Epithelial cell of esophagus (primary cell): Measurements from ENCODE around the gene KATNB1.

ENCODE experiments used
- DNase-seq: peaks from one replicate; pipeline ENCODE4 v3.0.0; 2010; ENCODE audit warnings: low read depth
- H3K4me3 ChIP-seq: 2 replicates; pipeline ENCODE4 v1.5.1; 2011; ENCODE audit warnings: mild to moderate bottlenecking, low read length, control low read depth
- TF ChIP-seq, protein P1 (sequence below): IDR thresholded peaks from 2 replicates; pipeline ENCODE4 v1.5.1; 2011; ENCODE audit warnings: low read depth, mild to moderate bottlenecking, low read length, control low read depth, inconsistent platforms; ENCODE audit not compliant: insufficient read depth; ENCODE audit errors: missing control alignments

Gene KATNB1, protein sequence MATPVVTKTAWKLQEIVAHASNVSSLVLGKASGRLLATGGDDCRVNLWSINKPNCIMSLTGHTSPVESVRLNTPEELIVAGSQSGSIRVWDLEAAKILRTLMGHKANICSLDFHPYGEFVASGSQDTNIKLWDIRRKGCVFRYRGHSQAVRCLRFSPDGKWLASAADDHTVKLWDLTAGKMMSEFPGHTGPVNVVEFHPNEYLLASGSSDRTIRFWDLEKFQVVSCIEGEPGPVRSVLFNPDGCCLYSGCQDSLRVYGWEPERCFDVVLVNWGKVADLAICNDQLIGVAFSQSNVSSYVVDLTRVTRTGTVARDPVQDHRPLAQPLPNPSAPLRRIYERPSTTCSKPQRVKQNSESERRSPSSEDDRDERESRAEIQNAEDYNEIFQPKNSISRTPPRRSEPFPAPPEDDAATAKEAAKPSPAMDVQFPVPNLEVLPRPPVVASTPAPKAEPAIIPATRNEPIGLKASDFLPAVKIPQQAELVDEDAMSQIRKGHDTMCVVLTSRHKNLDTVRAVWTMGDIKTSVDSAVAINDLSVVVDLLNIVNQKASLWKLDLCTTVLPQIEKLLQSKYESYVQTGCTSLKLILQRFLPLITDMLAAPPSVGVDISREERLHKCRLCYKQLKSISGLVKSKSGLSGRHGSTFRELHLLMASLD

DNA sequence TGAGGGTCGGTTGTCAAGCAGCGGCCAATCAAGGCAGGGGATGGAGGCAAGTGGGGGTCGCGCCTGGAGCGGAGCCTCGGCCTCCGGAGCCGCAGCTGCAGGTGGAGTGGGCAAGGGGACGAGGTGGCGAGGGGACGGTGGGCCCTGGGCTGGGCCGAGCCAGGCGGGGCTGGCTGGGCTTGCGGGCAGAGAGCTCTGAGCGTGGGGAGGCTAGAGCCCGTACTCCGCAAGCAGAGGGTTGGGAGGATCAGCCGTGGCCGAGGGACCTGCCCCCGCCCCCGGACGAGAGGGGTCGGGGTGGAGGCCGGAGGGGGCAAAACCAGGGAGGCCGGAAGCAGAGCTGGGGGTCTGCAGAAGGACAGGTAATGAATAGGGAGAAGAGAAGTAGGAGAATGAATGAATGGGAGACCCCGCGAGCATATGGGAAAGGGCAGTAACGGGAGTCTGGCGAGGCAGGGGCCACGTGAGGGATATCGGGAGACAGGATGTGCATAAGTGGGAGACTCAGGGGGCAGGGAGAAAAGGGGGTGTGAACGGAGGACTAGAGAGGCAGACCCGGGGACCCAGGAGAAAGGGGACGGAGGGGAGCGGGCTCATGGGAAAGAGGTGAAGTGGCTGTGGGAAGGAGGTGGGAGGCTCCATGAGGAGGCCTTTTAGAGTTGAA is at the start of gene KATNB1:
Gene KATNB1, plus strand, starts transcription at position 16 of the 664 bp plus-strand sequence. CDS start 1,474 bp downstream, outside the sequence.
- H3K4me3 ChIP-seq, result peak within 1 kb of the TSS; percentile 93
- no peak for DNase-seq
- TF ChIP-seq, protein P1, sequence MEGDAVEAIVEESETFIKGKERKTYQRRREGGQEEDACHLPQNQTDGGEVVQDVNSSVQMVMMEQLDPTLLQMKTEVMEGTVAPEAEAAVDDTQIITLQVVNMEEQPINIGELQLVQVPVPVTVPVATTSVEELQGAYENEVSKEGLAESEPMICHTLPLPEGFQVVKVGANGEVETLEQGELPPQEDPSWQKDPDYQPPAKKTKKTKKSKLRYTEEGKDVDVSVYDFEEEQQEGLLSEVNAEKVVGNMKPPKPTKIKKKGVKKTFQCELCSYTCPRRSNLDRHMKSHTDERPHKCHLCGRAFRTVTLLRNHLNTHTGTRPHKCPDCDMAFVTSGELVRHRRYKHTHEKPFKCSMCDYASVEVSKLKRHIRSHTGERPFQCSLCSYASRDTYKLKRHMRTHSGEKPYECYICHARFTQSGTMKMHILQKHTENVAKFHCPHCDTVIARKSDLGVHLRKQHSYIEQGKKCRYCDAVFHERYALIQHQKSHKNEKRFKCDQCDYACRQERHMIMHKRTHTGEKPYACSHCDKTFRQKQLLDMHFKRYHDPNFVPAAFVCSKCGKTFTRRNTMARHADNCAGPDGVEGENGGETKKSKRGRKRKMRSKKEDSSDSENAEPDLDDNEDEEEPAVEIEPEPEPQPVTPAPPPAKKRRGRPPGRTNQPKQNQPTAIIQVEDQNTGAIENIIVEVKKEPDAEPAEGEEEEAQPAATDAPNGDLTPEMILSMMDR, result no peak

- H3K4me3 ChIP-seq, result no peak overlapping the region
- TF ChIP-seq, protein P1, result no peak
- DNase-seq, result no peak
Measured at GRCh38 chr16:57686577-57686976, 49.0 kb upstream of the KATNB1 start.

DNA sequence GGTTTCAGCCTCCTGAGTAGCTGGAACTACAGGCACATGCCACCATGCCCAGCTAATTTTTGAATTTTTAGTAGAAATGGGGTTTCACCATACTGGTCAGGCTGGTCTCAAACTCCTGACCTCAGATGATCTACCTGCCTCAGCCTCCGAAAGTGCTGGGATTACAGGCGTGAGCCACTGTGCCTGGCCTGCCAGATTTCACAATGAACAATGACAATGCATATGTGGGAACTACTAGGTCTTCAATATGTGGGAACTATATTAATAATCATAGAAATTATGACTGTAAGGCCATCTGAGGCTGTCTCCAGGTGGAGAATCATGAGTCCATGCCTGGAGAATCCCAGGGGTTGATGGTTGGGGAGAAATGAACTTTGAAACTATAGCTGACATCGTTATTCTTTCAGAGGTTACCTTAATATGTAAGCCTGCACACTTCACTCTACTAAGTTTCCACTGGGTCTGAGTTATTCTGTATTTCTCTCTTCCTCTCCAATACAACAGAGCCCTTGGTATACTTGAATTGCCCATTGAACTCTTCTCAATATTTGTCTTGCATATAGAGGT is 48.1 kb upstream of the KATNB1 start:
- DNase-seq, result no peak

DNA sequence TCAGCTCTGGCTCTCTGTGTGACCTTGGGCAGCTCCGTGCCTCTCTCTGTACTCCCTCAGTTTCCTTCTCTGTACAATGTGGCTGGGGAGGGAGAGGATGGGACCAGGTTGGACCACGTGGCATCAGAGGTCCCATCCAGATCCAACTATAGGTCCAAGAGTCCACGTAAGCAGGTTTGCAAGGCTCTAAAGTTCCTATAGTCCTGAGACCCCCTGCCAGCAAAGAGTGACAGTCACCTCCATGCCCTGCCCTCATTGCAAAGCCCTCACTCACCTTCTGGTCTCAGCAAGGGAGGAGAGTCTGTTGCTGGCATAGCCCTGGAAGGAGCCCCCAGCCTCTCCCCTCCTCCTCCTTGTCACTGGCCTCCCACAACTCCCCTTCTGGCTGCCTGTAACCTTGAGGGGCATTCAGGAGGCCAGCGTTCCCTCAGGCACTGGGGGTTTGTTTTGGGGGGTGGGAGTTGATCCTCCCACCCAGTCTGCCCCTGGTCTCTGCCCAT is 47.0 kb upstream of the KATNB1 start:
- no peak for DNase-seq
- TF ChIP-seq, protein P1, result no peak
- no peak overlapping the region for H3K4me3 ChIP-seq

More for the DNA sequence above, 48.1 kb upstream of the KATNB1 start:
- TF ChIP-seq, protein P1, result no peak
- no peak overlapping the region for H3K4me3 ChIP-seq

DNA sequence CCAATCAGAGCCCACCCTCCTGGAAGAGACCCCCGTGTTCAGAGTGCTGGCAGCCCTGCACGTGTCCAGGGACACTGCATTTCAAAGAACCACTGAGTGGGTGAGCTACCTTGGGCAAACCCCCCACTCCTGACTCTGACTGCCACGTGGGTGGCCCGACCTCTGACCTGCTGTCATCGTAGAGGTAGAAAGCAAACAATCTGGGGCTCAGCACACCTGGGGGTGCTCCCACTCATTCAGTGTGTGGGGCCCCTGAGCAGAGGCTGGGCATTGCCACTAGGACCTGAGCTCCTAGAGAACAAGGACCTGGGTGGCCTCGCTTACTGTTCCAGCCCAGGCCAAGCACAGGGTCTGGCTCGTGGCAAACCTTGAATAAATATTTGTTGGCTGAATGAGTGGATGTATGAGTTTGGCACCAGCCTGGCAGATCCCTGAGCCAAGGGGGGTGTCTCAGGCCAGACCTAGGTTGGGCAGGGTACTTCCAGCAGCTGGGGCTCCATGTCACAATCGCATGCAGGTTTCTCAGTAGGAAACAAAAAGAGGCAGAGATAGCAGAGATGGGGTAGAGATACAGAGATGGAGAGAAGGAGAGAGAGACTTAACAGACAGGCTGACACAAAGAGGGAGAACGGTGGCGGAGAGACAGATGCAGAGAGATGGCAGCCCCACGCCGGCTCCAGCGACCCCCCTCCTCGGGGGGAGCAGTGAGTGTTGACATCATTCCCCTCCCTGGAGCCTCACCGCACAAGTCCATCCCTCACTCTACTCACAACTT is 46.4 kb upstream of the KATNB1 start:
- TF ChIP-seq, protein P1, result no peak
- no peak for DNase-seq
- no peak overlapping the region for H3K4me3 ChIP-seq
